Mesendoderm (in vitro differentiated cells): ENCODE results near the gene CD3E.
A peak's percentile ranks its signal among the peaks of the same experiment; 100 is the strongest.

ENCODE experiments used
- DNase-seq: peaks from one replicate; pipeline ENCODE4 v3.0.0; 2013
- H2AK5ac ChIP-seq: 2 replicates; pipeline ENCODE4 v1.6.1; 2013; ENCODE audit warnings: low read length, inconsistent platforms
- H2BK120ac ChIP-seq: 2 replicates; pipeline ENCODE4 v1.6.1; 2013; ENCODE audit warnings: low read depth, mild to moderate bottlenecking, low read length, moderate library complexity, mixed read lengths
- H2BK15ac ChIP-seq: replicated peaks from 2 replicates; pipeline ENCODE4 v1.6.1; 2013; ENCODE audit warnings: low read depth, mild to moderate bottlenecking, moderate library complexity
- H2BK5ac ChIP-seq: 2 replicates; pipeline ENCODE4 v1.6.1; 2013; ENCODE audit warnings: low read length, inconsistent platforms
- H3K18ac ChIP-seq: 2 replicates; pipeline ENCODE4 v1.6.1; 2013; ENCODE audit warnings: mild to moderate bottlenecking, low read length, mixed read lengths
- H3K23ac ChIP-seq: one replicate; pipeline ENCODE4 v1.6.1; 2013; ENCODE audit warnings: low read length
- H3K27ac ChIP-seq: 2 replicates; pipeline ENCODE4 v1.5.1; 2013; ENCODE audit warnings: low read depth, mild to moderate bottlenecking, inconsistent platforms, low read length, moderate library complexity
- H3K27me3 ChIP-seq: 2 replicates; pipeline ENCODE4 v1.6.1; 2013; ENCODE audit warnings: low read length, control low read depth, mild to moderate bottlenecking, inconsistent platforms; ENCODE audit not compliant: insufficient read depth, poor library complexity
- H3K36me3 ChIP-seq: 2 replicates; pipeline ENCODE4 v1.6.1; 2013; ENCODE audit warnings: low read length, inconsistent platforms; ENCODE audit not compliant: control insufficient read depth, insufficient read depth
- H3K4ac ChIP-seq: one replicate; pipeline ENCODE4 v1.6.1; 2013; ENCODE audit warnings: low read depth, mild to moderate bottlenecking, low read length, moderate library complexity
- H3K4me1 ChIP-seq: 2 replicates; pipeline ENCODE4 v1.6.1; 2013; ENCODE audit warnings: low read depth, low read length, inconsistent platforms; ENCODE audit not compliant: control insufficient read depth
- H3K4me2 ChIP-seq: 2 replicates; pipeline ENCODE4 v1.6.1; 2013; ENCODE audit warnings: low read length
- H3K4me3 ChIP-seq: 2 replicates; pipeline ENCODE4 v1.5.1; 2013; ENCODE audit warnings: mild to moderate bottlenecking, low read length
- H3K56ac ChIP-seq: one replicate; pipeline ENCODE4 v1.6.1; 2013; ENCODE audit warnings: low read length
- H3K79me1 ChIP-seq: 2 replicates; pipeline ENCODE4 v1.6.1; 2013; ENCODE audit warnings: low read length, inconsistent platforms
- H3K79me2 ChIP-seq: 2 replicates; pipeline ENCODE4 v1.6.1; 2013; ENCODE audit warnings: mild to moderate bottlenecking, low read length; ENCODE audit not compliant: control insufficient read depth, insufficient read depth
- H3K9ac ChIP-seq: 2 replicates; pipeline ENCODE4 v1.6.1; 2013; ENCODE audit warnings: low read length, inconsistent platforms
- H4K5ac ChIP-seq: one replicate; pipeline ENCODE4 v1.6.1; 2013; ENCODE audit warnings: low read length
- H4K8ac ChIP-seq: one replicate; pipeline ENCODE4 v1.6.1; 2013; ENCODE audit warnings: low read depth, mild to moderate bottlenecking, control low read depth, low read length, moderate library complexity
- WGBS: extraction: QIAGEN DNeasy Blood & Tissue Kit; methylation state at CpG from one replicate; pipeline ENCODE4 v1.1.7; 2013; ENCODE audit warnings: low lambda C conversion rate, missing lambda C conversion rate; ENCODE audit not compliant: insufficient coverage; ENCODE audit errors: extremely low coverage; 5-methylcytosine and 5-hydroxymethylcytosine counted together

Gene CD3E

GRCh38 chr11:118311518-118311917 lies 7.0 kb downstream of the CD3E start:
- Histone ChIP-seq H3K36me3 (no peaks in the 10 kb centered on the region), H3K9ac (no peak overlapping the region), H3K56ac (no peak overlapping the region), H3K27ac (no peak overlapping the region), H2BK5ac (no peak overlapping the region), H2AK5ac (no peak overlapping the region), H4K5ac (no peak overlapping the region), H3K23ac (no peak overlapping the region), H3K4me3 (no peak overlapping the region), H2BK15ac (no peak overlapping the region), H3K4ac (no peak overlapping the region), H3K18ac (no peak overlapping the region), H2BK120ac (no peak overlapping the region), H3K4me1 (no peaks in the 10 kb centered on the region), H4K8ac (no peak overlapping the region), H3K79me1 (no peaks in the 10 kb centered on the region), H3K4me2 (no peak overlapping the region), H3K79me2 (no peaks in the 10 kb centered on the region), H3K27me3 (no peaks in the 10 kb centered on the region)
- no peak for DNase-seq
- WGBS, result no CpG with 5 or more reads among the region's 4 CpGs

- Histone ChIP-seq H2BK120ac (no peak overlapping the region), H3K79me2 (no peaks in the 10 kb centered on the region), H3K4me2 (no peak overlapping the region), H2BK15ac (no peak overlapping the region), H3K27me3 (no peaks in the 10 kb centered on the region), H3K56ac (no peak overlapping the region), H3K9ac (no peak overlapping the region), H2BK5ac (no peak overlapping the region), H3K4me1 (no peaks in the 10 kb centered on the region), H3K4me3 (no peak overlapping the region), H3K23ac (no peak overlapping the region), H3K4ac (no peak overlapping the region), H3K79me1 (no peaks in the 10 kb centered on the region), H2AK5ac (no peak overlapping the region), H3K18ac (no peak overlapping the region), H3K36me3 (no peaks in the 10 kb centered on the region), H4K5ac (no peak overlapping the region), H4K8ac (no peak overlapping the region), H3K27ac (no peak overlapping the region)
- no peak for DNase-seq
- WGBS, result no CpG with 5 or more reads among the region's 2 CpGs
Measured at GRCh38 chr11:118312328-118312727, 7.8 kb downstream of the CD3E start.

- H2BK15ac ChIP-seq, result no peak overlapping the region
- no peak overlapping the region for H3K27ac ChIP-seq
- H4K8ac ChIP-seq, result no peak overlapping the region
- no peaks in the 10 kb centered on the region for H3K27me3 ChIP-seq
- no peak for DNase-seq
- H3K4me2 ChIP-seq, result no peak overlapping the region
- no peak overlapping the region for H2BK5ac ChIP-seq
- no peak overlapping the region for H3K23ac ChIP-seq
- no peaks in the 10 kb centered on the region for H3K79me1 ChIP-seq
- H3K4me1 ChIP-seq, result no peaks in the 10 kb centered on the region
- H2BK120ac ChIP-seq, result no peak overlapping the region
- H3K56ac ChIP-seq, result no peak overlapping the region
- no CpG with 5 or more reads among the region's 4 CpGs for WGBS
- H3K18ac ChIP-seq, result no peak overlapping the region
- no peaks in the 10 kb centered on the region for H3K79me2 ChIP-seq
- H2AK5ac ChIP-seq, result no peak overlapping the region
- no peak overlapping the region for H3K9ac ChIP-seq
- H3K36me3 ChIP-seq, result no peaks in the 10 kb centered on the region
- no peak overlapping the region for H4K5ac ChIP-seq
- no peak overlapping the region for H3K4me3 ChIP-seq
- no peak overlapping the region for H3K4ac ChIP-seq
Measured at GRCh38 chr11:118313242-118313641, 8.7 kb downstream of the CD3E start.

- Histone ChIP-seq H3K27me3 (no peaks in the 10 kb centered on the region), H3K79me2 (no peaks in the 10 kb centered on the region)
- DNase-seq, result peak; percentile 13
Measured at GRCh38 chr11:118314988-118315411, 10.5 kb downstream of the CD3E start.

GRCh38 chr11:118318124-118318523 lies 13.6 kb downstream of the CD3E start:
- no peak overlapping the region for H3K56ac ChIP-seq
- no peak for DNase-seq
- H3K4me1 ChIP-seq, result no peaks in the 10 kb centered on the region
- H3K27me3 ChIP-seq, result no peaks in the 10 kb centered on the region
- no peaks in the 10 kb centered on the region for H3K79me2 ChIP-seq
- H3K9ac ChIP-seq, result no peak overlapping the region
- H2BK120ac ChIP-seq, result no peak overlapping the region
- no peak overlapping the region for H3K18ac ChIP-seq
- no peak overlapping the region for H3K27ac ChIP-seq
- no peak overlapping the region for H3K4me2 ChIP-seq
- no peak overlapping the region for H2BK5ac ChIP-seq
- H3K4ac ChIP-seq, result no peak overlapping the region
- no peak overlapping the region for H4K8ac ChIP-seq
- no peak overlapping the region for H3K4me3 ChIP-seq
- no peak overlapping the region for H2AK5ac ChIP-seq
- WGBS, result no CpG with 5 or more reads among the region's 4 CpGs
- H3K79me1 ChIP-seq, result no peaks in the 10 kb centered on the region
- H4K5ac ChIP-seq, result no peak overlapping the region
- H3K23ac ChIP-seq, result no peak overlapping the region
- no peak overlapping the region for H2BK15ac ChIP-seq
- no peaks in the 10 kb centered on the region for H3K36me3 ChIP-seq

More at GRCh38 chr11:118314988-118315411, 10.5 kb downstream of the CD3E start:
- Histone ChIP-seq H3K56ac (no peak overlapping the region), H4K5ac (no peak overlapping the region), H3K23ac (no peak overlapping the region), H2BK15ac (no peak overlapping the region), H3K4me2 (peak overlapping the region; percentile 19), H3K9ac (no peak overlapping the region), H4K8ac (no peak overlapping the region), H2AK5ac (no peak overlapping the region), H3K36me3 (no peaks in the 10 kb centered on the region), H3K4me3 (no peak overlapping the region), H3K4me1 (no peaks in the 10 kb centered on the region), H2BK5ac (no peak overlapping the region), H3K18ac (no peak overlapping the region), H3K4ac (no peak overlapping the region), H3K27ac (no peak overlapping the region), H3K79me1 (no peaks in the 10 kb centered on the region), H2BK120ac (no peak overlapping the region)
- no CpG with 5 or more reads among the region's 7 CpGs for WGBS

- Histone ChIP-seq H2BK15ac (no peak overlapping the region), H3K9ac (no peak overlapping the region), H3K18ac (no peak overlapping the region), H3K4me1 (no peaks in the 10 kb centered on the region), H3K23ac (no peak overlapping the region), H3K79me2 (no peaks in the 10 kb centered on the region), H3K4ac (no peak overlapping the region), H3K27me3 (no peaks in the 10 kb centered on the region), H3K27ac (no peak overlapping the region), H3K4me3 (no peak overlapping the region), H2BK5ac (no peak overlapping the region), H4K8ac (no peak overlapping the region), H2AK5ac (no peak overlapping the region), H2BK120ac (no peak overlapping the region), H3K79me1 (no peaks in the 10 kb centered on the region), H4K5ac (no peak overlapping the region), H3K36me3 (no peaks in the 10 kb centered on the region), H3K4me2 (no peak overlapping the region), H3K56ac (no peak overlapping the region)
- DNase-seq, result no peak
- WGBS, result no CpG with 5 or more reads among the region's 11 CpGs
Measured at GRCh38 chr11:118318581-118319336, 14.2 kb downstream of the CD3E start.
